HepG2 (cell line): ENCODE data around the gene DST. TPM values are rescaled to one million over a fixed set of nuclear protein-coding genes. Genes with fewer than 3 reads are reported as not detected.

Source experiments
- ADNP ChIP-seq: sonication (generic); formaldehyde crosslinking; IDR thresholded peaks from 2 replicates; pipeline ENCODE4 v1.4.0; 2020; ENCODE audit warnings: missing genetic modification reagents
- EHMT2 ChIP-seq: fragments of 200-600 bp; sonication (generic); IDR thresholded peaks from 2 replicates; pipeline ENCODE4 v1.7.0; 2017; ENCODE audit warnings: antibody characterized with exemption, low read depth, low read length, borderline replicate concordance
- FOXA1 ChIP-seq, 2 experiments: fragments of 450-650 bp in 1 of 2; sonication (generic) in 1 of 2; formaldehyde crosslinking in 1 of 2; IDR thresholded peaks; 2 replicates each; pipeline versions ENCODE4 v1.4.0 to v1.6.1; 2016 to 2020; ENCODE audit warnings: missing genetic modification reagents in 1 of 2
- GFI1 ChIP-seq: sonication (generic); formaldehyde crosslinking; IDR thresholded peaks from 2 replicates; pipeline ENCODE4 v1.5.0; 2020; ENCODE audit warnings: missing genetic modification reagents, mild to moderate bottlenecking, borderline replicate concordance
- JUND ChIP-seq: sonication (generic); formaldehyde crosslinking; IDR thresholded peaks from 2 replicates; pipeline ENCODE4 v1.8.0; 2022; ENCODE audit warnings: mild to moderate bottlenecking, missing genetic modification reagents
- NFE2 ChIP-seq: sonication (generic); formaldehyde crosslinking; IDR thresholded peaks from 2 replicates; pipeline ENCODE4 v1.4.0; 2020; ENCODE audit warnings: missing genetic modification reagents
- RARA ChIP-seq: IDR thresholded peaks from 2 replicates; pipeline ENCODE4 v1.6.1; 2016; ENCODE audit warnings: missing genetic modification reagents, missing compliant biosample characterization
- ZMYM2 ChIP-seq: sonication (generic); formaldehyde crosslinking; IDR thresholded peaks from 2 replicates; pipeline ENCODE4 v1.8.0; 2022; ENCODE audit warnings: mild to moderate bottlenecking, missing genetic modification reagents
- ZNF160 ChIP-seq: sonication (generic); formaldehyde crosslinking; IDR thresholded peaks from 2 replicates; pipeline ENCODE4 v1.8.0; 2022; ENCODE audit warnings: mild to moderate bottlenecking, inconsistent platforms, missing genetic modification reagents
- ZNF333 ChIP-seq: sonication (generic); formaldehyde crosslinking; IDR thresholded peaks from 2 replicates; pipeline ENCODE4 v1.4.0; 2020; ENCODE audit warnings: mild to moderate bottlenecking, missing genetic modification reagents, borderline replicate concordance
- ZNF441 ChIP-seq: sonication (generic); formaldehyde crosslinking; IDR thresholded peaks from 2 replicates; pipeline ENCODE4 v1.7.0; 2021; ENCODE audit warnings: missing genetic modification reagents, borderline replicate concordance
- ZNF501 ChIP-seq: sonication (generic); formaldehyde crosslinking; IDR thresholded peaks from 2 replicates; pipeline ENCODE4 v1.5.1; 2020; ENCODE audit warnings: mild to moderate bottlenecking, moderate library complexity, missing genetic modification reagents
- ZNF570 ChIP-seq: sonication (generic); formaldehyde crosslinking; IDR thresholded peaks from 2 replicates; pipeline ENCODE4 v1.4.0; 2020; ENCODE audit warnings: mild to moderate bottlenecking, missing genetic modification reagents, borderline replicate concordance
- ZNF644 ChIP-seq: IDR thresholded peaks from 2 replicates; pipeline ENCODE4 v1.6.1; 2016; ENCODE audit warnings: low read depth
- ZNF720 ChIP-seq: sonication (generic); formaldehyde crosslinking; IDR thresholded peaks from 2 replicates; pipeline ENCODE4 v1.4.0; 2020; ENCODE audit warnings: missing genetic modification reagents
- ZNF724P ChIP-seq: sonication (generic); formaldehyde crosslinking; IDR thresholded peaks from 2 replicates; pipeline ENCODE4 v1.8.0; 2022; ENCODE audit warnings: missing genetic modification reagents, borderline replicate concordance
- ZNF749 ChIP-seq: sonication (generic); formaldehyde crosslinking; IDR thresholded peaks from 2 replicates; pipeline ENCODE4 v1.8.0; 2022; ENCODE audit warnings: mild to moderate bottlenecking, missing genetic modification reagents, moderate library complexity, borderline replicate concordance
- polyA plus RNA-seq, 8 experiments: library from polyadenylated mRNA; depleted of rRNA in 3 of 8; stranded (reverse) in 7 of 8; unstranded in 1 of 8; fragments of >200 nt; fragmentation: Illumina TruSeq in 4 of 8; extraction: Trizol in 4 of 8; gene quantifications; 2 replicates each; pipeline versions ENCODE4 v1.2.1 to v1.2.3, GENCODE V29; 2011 to 2016; ENCODE audit warnings: low read depth in 4 of 8, missing spikeins in 1 of 8, mixed read lengths in 1 of 8; ENCODE audit not compliant: insufficient read depth in 1 of 8
- total RNA-seq, 5 experiments: library from RNA; depleted of rRNA; stranded (reverse); fragments of >200 nt; fragmentation: Illumina TruSeq; extraction: Trizol; gene quantifications; 2 replicates each; pipeline ENCODE4 v1.2.3, GENCODE V29; 2016; ENCODE audit warnings: low read depth in 1 of 5
- TF ChIP-seq, protein P1 (sequence below): IDR thresholded peaks from 2 replicates; pipeline ENCODE4 v1.6.1; 2016; ENCODE audit warnings: missing biosample characterization, missing genetic modification reagents, low read depth
- TF ChIP-seq, protein P2 (sequence below): sonication (generic); formaldehyde crosslinking; IDR thresholded peaks from 2 replicates; pipeline ENCODE4 v1.4.0; 2020; ENCODE audit warnings: missing genetic modification reagents
- TF ChIP-seq, protein P3 (sequence below): sonication (generic); formaldehyde crosslinking; IDR thresholded peaks from 2 replicates; pipeline ENCODE4 v1.4.0; 2020; ENCODE audit warnings: missing genetic modification reagents, borderline replicate concordance
- TF ChIP-seq, protein P4 (sequence below): IDR thresholded peaks from 2 replicates; pipeline ENCODE4 v1.6.1; 2012; ENCODE audit warnings: low read depth, low read length, improper control_type of control experiment

The DST gene
- total and polyA plus RNA-seq, 2 of the 13 experiments (the other 11 are each of a cell fraction or from before 2014, with no cell fraction given) = 64.4 to 89.0 TPM

DNA sequence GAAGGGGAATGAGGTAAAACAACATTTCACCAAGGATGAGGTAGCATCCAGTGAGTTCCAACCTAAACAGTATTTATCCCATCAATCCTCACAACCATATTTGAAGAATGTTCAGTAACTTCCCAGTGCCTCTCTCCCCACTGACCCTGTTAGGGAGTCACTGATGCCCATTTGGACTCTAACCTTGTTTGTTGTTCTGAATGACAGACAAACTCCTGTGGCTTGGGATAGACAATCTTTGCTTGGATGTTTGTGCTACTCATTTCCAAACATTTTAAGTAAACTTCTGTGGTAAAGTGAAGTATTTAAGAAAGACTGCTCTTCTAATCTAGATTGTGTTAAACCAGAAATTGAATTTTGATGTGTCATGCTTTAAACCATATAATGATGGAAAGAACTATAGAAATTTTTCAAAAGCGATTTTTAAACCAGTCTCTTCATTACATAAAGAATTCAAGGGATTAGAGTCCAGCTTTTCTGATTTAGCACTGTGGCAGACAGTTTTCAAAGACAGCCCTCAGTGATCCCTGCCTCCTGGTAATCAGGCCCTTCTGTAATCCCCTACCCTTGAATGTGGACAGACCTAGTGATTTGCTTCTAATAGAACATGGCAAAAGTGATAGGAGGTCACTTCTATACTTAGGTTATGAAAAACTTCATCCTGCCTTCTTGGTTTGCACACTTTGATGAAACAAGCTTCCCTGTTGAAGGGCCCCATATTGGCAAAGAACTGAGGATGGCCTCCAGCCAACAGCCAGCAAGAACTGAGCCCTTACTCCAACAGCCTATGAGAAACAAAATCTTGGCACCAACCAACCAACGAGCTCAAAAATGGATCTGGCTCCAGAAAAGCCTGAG lies 191.6 kb downstream of the DST start (continued):
- TF ChIP-seq, protein P1, sequence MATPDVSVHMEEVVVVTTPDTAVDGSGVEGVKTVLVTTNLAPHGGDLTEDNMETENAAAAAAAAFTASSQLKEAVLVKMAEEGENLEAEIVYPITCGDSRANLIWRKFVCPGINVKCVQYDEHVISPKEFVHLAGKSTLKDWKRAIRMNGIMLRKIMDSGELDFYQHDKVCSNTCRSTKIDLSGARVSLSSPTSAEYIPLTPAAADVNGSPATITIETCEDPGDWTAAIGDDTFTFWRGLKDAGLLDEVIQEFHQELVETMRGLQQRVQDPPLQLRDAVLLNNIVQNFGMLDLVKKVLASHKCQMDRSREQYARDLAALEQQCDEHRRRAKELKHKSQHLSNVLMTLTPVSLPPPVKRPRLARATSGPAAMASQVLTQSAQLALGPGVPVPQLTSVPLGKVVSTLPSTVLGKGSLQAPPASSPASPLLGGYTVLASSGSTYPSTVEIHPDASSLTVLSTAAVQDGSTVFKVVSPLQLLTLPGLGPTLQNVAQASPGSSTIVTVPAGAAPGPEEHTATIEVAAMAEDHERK (CRISPR knock-in tag) = no peak
- TF ChIP-seq ZNF724P (CRISPR knock-in tag) (no peak), GFI1 (no peak), JUND (CRISPR knock-in tag) (no peak), RARA (CRISPR knock-in tag) (0 out of 2 replicates have a peak, but pooled peaks have one; percentile 16), NFE2 (CRISPR knock-in tag) (no peak), ZNF160 (CRISPR knock-in tag) (no peak), ZNF441 (0 out of 2 replicates have a peak, but pooled peaks have one; percentile 30), ZNF749 (CRISPR knock-in tag) (no peak), FOXA1 (IDR thresholded peaks at IDR 0.05) (no peak), FOXA1 (CRISPR knock-in tag; IDR thresholded peaks at IDR 0.05) (no peak), ZMYM2 (CRISPR knock-in tag) (no peak), ZNF333 (CRISPR knock-in tag) (no peak), ADNP (CRISPR knock-in tag) (no peak), ZNF501 (CRISPR knock-in tag) (no peak), ZNF570 (CRISPR knock-in tag) (no peak), ZNF720 (CRISPR knock-in tag) (no peak), EHMT2 (no peak), ZNF644 (peak; percentile 72; the same call in 1 of the 2 replicates)
- TF ChIP-seq, protein P2, sequence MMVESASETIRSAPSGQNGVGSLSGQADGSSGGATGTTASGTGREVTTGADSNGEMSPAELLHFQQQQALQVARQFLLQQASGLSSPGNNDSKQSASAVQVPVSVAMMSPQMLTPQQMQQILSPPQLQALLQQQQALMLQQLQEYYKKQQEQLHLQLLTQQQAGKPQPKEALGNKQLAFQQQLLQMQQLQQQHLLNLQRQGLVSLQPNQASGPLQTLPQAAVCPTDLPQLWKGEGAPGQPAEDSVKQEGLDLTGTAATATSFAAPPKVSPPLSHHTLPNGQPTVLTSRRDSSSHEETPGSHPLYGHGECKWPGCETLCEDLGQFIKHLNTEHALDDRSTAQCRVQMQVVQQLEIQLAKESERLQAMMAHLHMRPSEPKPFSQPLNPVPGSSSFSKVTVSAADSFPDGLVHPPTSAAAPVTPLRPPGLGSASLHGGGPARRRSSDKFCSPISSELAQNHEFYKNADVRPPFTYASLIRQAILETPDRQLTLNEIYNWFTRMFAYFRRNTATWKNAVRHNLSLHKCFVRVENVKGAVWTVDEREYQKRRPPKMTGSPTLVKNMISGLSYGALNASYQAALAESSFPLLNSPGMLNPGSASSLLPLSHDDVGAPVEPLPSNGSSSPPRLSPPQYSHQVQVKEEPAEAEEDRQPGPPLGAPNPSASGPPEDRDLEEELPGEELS (CRISPR knock-in tag) = peak; percentile 66
- TF ChIP-seq, protein P3, sequence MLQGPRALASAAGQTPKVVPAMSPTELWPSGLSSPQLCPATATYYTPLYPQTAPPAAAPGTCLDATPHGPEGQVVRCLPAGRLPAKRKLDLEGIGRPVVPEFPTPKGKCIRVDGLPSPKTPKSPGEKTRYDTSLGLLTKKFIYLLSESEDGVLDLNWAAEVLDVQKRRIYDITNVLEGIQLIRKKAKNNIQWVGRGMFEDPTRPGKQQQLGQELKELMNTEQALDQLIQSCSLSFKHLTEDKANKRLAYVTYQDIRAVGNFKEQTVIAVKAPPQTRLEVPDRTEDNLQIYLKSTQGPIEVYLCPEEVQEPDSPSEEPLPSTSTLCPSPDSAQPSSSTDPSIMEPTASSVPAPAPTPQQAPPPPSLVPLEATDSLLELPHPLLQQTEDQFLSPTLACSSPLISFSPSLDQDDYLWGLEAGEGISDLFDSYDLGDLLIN (CRISPR knock-in tag) = no peak
- TF ChIP-seq, protein P4, sequence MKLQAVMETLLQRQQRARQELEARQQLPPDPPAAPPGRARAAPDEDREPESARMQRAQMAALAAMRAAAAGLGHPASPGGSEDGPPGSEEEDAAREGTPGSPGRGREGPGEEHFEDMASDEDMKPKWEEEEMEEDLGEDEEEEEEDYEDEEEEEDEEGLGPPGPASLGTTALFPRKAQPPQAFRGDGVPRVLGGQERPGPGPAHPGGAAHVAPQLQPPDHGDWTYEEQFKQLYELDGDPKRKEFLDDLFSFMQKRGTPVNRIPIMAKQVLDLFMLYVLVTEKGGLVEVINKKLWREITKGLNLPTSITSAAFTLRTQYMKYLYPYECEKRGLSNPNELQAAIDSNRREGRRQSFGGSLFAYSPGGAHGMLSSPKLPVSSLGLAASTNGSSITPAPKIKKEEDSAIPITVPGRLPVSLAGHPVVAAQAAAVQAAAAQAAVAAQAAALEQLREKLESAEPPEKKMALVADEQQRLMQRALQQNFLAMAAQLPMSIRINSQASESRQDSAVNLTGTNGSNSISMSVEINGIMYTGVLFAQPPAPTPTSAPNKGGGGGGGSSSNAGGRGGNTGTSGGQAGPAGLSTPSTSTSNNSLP = 0 out of 2 replicates have a peak, but pooled peaks have one; percentile 43
